GM12878 (cell line): ENCODE results near the gene TNFRSF14. TPM values are rescaled to one million over a fixed set of nuclear protein-coding genes. Genes with fewer than 3 reads are reported as not detected.

ENCODE experiments used
- ATAC-seq: fragments of 200-7000 bp; cut with Tn5 transposase; 3 replicates; pipeline ENCODE4 v1.9.1; 2020; ENCODE audit warnings: mild to moderate bottlenecking, moderate library complexity
- BruUV-seq: library from RNA; stranded (reverse); fragments of 400-500 nt; replicated peaks from 2 replicates; lab custom pipeline; 2021; lab: Mats Ljungman, UMichigan
- CTCF ChIA-PET: fragments of 300-600 bp; sonication (Branson Sonifier 250); formaldehyde crosslinking; extraction: SDS; loops from one replicate; lab custom pipeline; 2021; ENCODE audit warnings: inconsistent platforms; lab: Yijun Ruan, JAX
- POLR2A ChIA-PET: fragments of 350-600 bp; formaldehyde crosslinking; extraction: SDS; loops from one replicate; lab custom pipeline; 2021; ENCODE audit warnings: inconsistent platforms; lab: Charles Lee
- RAD21 ChIA-PET: fragments of 300-600 bp; sonication (Branson Sonifier 250); formaldehyde crosslinking; loops from one replicate; lab custom pipeline; 2023; ENCODE audit warnings: antibody characterized with exemption; ENCODE audit not compliant: unreplicated experiment; lab: Charles Lee
- SMC1A ChIA-PET: fragments of 300-600 bp; sonication (Branson Sonifier 250); formaldehyde crosslinking; loops from one replicate; lab custom pipeline; 2023; ENCODE audit not compliant: unreplicated experiment, uncharacterized antibody; lab: Charles Lee
- DNase-seq: peaks from one replicate; pipeline ENCODE4 v3.0.0-alpha.2; 2011; ENCODE audit warnings: low read depth, low spot score
- FAIRE-seq: peaks from 3 replicates; lab custom pipeline; 2011; peaks lifted over from hg19 to GRCh38; lab: Jason Lieb, UNC
- H2AFZ ChIP-seq: 2 replicates; pipeline ENCODE4 v1.6.0; 2011; ENCODE audit warnings: low read depth, low read length, control low read depth; ENCODE audit not compliant: control insufficient read depth
- H3K27ac ChIP-seq: 2 replicates; pipeline ENCODE4 v1.5.1; 2011; ENCODE audit warnings: control low read depth; ENCODE audit not compliant: control insufficient read depth, insufficient read depth
- H3K27me3 ChIP-seq, 2 experiments: replicated peaks in 1 of 2; 2 replicates each; pipeline versions ENCODE4 v1.6.0 to v1.6.1; 2011; ENCODE audit warnings: low read length in 1 of 2; ENCODE audit not compliant: control insufficient read depth in 2 of 2, insufficient read depth in 2 of 2
- H3K36me3 ChIP-seq, 2 experiments: 2 replicates each; pipeline ENCODE4 v1.5.1; 2011; ENCODE audit warnings: low read length in 1 of 2; ENCODE audit not compliant: control insufficient read depth in 2 of 2, insufficient read depth in 2 of 2
- H3K4me1 ChIP-seq: 2 replicates; pipeline ENCODE4 v1.6.1; 2011; ENCODE audit warnings: mild to moderate bottlenecking, low read length, moderate library complexity, mixed read lengths; ENCODE audit not compliant: control insufficient read depth, insufficient read depth
- H3K4me2 ChIP-seq: 2 replicates; pipeline ENCODE4 v1.6.0; 2011; ENCODE audit warnings: control low read depth; ENCODE audit not compliant: control insufficient read depth, insufficient read depth
- H3K4me3 ChIP-seq: fragments of 200-600 bp; sonication (generic); 2 replicates; pipeline ENCODE4 v1.5.1; 2016
- H3K79me2 ChIP-seq: 2 replicates; pipeline ENCODE4 v1.6.0; 2011; ENCODE audit warnings: low read length; ENCODE audit not compliant: control insufficient read depth, insufficient read depth
- H3K9ac ChIP-seq: 2 replicates; pipeline ENCODE4 v1.8.0; 2011; ENCODE audit warnings: low read length, control low read depth, mixed read lengths; ENCODE audit not compliant: control insufficient read depth, insufficient read depth
- H3K9me3 ChIP-seq: replicated peaks from 3 replicates; pipeline ENCODE4 v1.5.1; 2011; ENCODE audit warnings: mild to moderate bottlenecking, low read length; ENCODE audit not compliant: control insufficient read depth, insufficient read depth
- H4K20me1 ChIP-seq: 2 replicates; pipeline ENCODE4 v1.6.0; 2011; ENCODE audit not compliant: control insufficient read depth, insufficient read depth
- EGR1 ChIP-seq, 2 experiments: IDR thresholded peaks; 1 replicate in 1 of 2; 2 replicates in 1 of 2; pipeline ENCODE4 v1.6.1; 2011 to 2012; ENCODE audit warnings: low read depth in 2 of 2, low read length in 2 of 2, borderline replicate concordance in 1 of 2, mild to moderate bottlenecking in 1 of 2, moderate library complexity in 1 of 2
- FOS ChIP-seq: IDR thresholded peaks from 3 replicates; pipeline ENCODE4 v1.6.1; 2011; ENCODE audit warnings: borderline replicate concordance; ENCODE audit not compliant: insufficient read length; ENCODE audit errors: extremely low read depth
- NFIC ChIP-seq: IDR thresholded peaks from 2 replicates; pipeline ENCODE4 v1.6.1; 2012; ENCODE audit warnings: low read depth, mild to moderate bottlenecking, inconsistent platforms, low read length, moderate library complexity
- NFXL1 ChIP-seq: fragments of 450-650 bp; IDR thresholded peaks from 2 replicates; pipeline ENCODE4 v1.6.1; 2017; ENCODE audit warnings: antibody characterized with exemption, mild to moderate bottlenecking, borderline replicate concordance
- PML ChIP-seq: IDR thresholded peaks from 2 replicates; pipeline ENCODE4 v1.6.1; 2012; ENCODE audit warnings: low read length, inconsistent platforms
- SIN3A ChIP-seq: IDR thresholded peaks from 2 replicates; pipeline ENCODE4 v1.6.1; 2012; ENCODE audit warnings: low read depth, low read length, improper control_type of control experiment
- SMAD5 ChIP-seq: IDR thresholded peaks from 2 replicates; pipeline ENCODE4 v1.6.1; 2016; ENCODE audit warnings: antibody characterized with exemption, low read depth
- SPI1 ChIP-seq: IDR thresholded peaks from 2 replicates; pipeline ENCODE4 v1.6.1; 2011; ENCODE audit warnings: low read depth, mild to moderate bottlenecking, low read length, moderate library complexity, borderline replicate concordance; ENCODE audit not compliant: insufficient read depth
- STAT1 ChIP-seq: fragments of 450-650 bp; conservative IDR thresholded peaks from 2 replicates; pipeline ENCODE4 v1.6.1; 2014; ENCODE audit warnings: antibody characterized with exemption, mild to moderate bottlenecking
- ZBED1 ChIP-seq: IDR thresholded peaks from 2 replicates; pipeline ENCODE4 v1.6.1; 2016; ENCODE audit warnings: borderline replicate concordance
- ZNF217 ChIP-seq: fragments of 450-650 bp; IDR thresholded peaks from 2 replicates; pipeline ENCODE4 v1.6.1; 2017; ENCODE audit warnings: antibody characterized with exemption, mild to moderate bottlenecking
- ZSCAN29 ChIP-seq: fragments of 450-650 bp; IDR thresholded peaks from 2 replicates; pipeline ENCODE4 v1.6.1; 2017; ENCODE audit warnings: mild to moderate bottlenecking, moderate library complexity
- WGBS: methylation state at CpG from one replicate; pipeline ENCODE4 v1.1.6; 2016; ENCODE audit warnings: low lambda C conversion rate; ENCODE audit not compliant: insufficient replicate concordance, insufficient coverage; ENCODE audit errors: missing lambda C conversion rate; 5-methylcytosine and 5-hydroxymethylcytosine counted together
- in situ Hi-C: fragments of 300-500 bp; cut with MboI; formaldehyde crosslinking; loops from 9 replicates; pipeline ENCODE4 v1.14.3; 2018; ENCODE audit warnings: mixed read lengths
- intact Hi-C: fragments of 100-400 bp; cut with micrococcal nuclease; formaldehyde crosslinking; loops from one replicate; pipeline ENCODE4 v1.14.2; 2022; ENCODE audit not compliant: unreplicated experiment
- polyA plus RNA-seq, 11 experiments: library from polyadenylated mRNA; depleted of rRNA in 4 of 11; unstranded in 6 of 11; stranded (reverse) in 5 of 11; fragments of >200 nt; fragmentation: Nextera tagmentation in 4 of 11; fragmentation: Illumina TruSeq in 1 of 11; extraction: Ambion mirVana in 4 of 11; extraction: Trizol in 1 of 11; gene quantifications; 1 replicate in 1 of 11; 2 replicates in 10 of 11; pipeline versions ENCODE4 v1.2.1 to v1.2.3, GENCODE V29; 2011 to 2016; ENCODE audit warnings: inconsistent platforms in 2 of 11, missing spikeins in 2 of 11, low read depth in 1 of 11
- total RNA-seq, 4 experiments: library from RNA; depleted of rRNA in 3 of 4; stranded (reverse); fragments of >200 nt in 3 of 4; fragmentation: Illumina TruSeq in 1 of 4; extraction: Trizol in 1 of 4; gene quantifications; 2 replicates each; pipeline versions ENCODE4 v1.2.1 to v1.2.3, GENCODE V29; 2013 to 2021
- TF ChIP-seq, protein P1 (sequence below): fragments of 450-650 bp; IDR thresholded peaks from 2 replicates; pipeline ENCODE4 v1.6.1; 2018; ENCODE audit warnings: mild to moderate bottlenecking, low read depth, moderate library complexity; ENCODE audit not compliant: partially characterized antibody
- TF ChIP-seq, protein P2 (sequence below): IDR thresholded peaks from 2 replicates; pipeline ENCODE4 v1.6.1; 2011; ENCODE audit warnings: low read depth, mild to moderate bottlenecking, low read length, moderate library complexity, borderline replicate concordance; ENCODE audit errors: extremely low read depth
- TF ChIP-seq, protein P3 (sequence below): IDR thresholded peaks from 2 replicates; pipeline ENCODE4 v1.6.1; 2012; ENCODE audit warnings: low read depth, low read length, improper control_type of control experiment

Gene TNFRSF14
- total and polyA plus RNA-seq, 10 of the 15 experiments (the other 5 are each of a cell fraction or from before 2014, with no cell fraction given): 0.43 to 114 (median 41.5) TPM

DNA sequence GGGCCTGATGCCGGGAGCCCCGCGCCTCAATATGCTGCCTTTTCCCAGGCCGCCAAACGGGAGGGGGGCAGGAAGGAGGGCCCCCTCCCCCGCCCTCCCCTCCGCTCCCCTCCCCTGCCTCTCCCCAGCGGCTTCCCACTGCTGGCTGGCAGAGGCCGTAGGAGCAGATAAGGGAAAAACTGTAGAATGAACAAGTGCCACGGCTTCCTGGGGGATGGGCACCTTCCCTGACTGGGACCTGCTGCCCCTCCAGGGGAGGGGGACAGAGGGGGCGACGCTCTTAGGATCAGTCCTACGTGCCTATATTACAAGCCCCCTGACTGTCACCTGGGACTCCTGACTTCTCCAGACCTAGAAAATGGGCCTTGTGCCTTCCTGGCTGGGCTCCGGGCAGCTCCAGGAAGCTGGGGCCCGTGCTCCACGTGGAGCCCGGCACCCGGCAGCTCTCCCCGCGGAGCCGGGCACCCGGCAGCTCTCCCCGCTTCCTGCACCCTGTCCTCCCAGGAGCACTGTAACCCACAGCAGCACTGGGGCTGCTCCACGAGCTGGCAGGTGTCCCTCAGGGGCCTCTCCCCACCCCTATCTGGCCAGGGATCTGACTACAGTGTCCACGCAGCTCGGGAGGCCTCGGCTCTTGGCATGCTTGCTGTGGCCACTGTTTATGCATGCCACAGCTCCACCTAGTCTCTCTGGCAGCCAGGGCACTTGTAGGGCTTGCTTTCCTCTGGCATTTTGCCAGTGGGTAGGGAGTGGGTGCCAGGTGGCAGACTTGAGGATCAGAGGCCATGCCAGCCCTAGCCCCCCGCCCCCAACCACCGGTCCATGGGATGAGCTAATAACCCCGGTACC lies 25.4 kb upstream of the TNFRSF14 start (continued):
- TF ChIP-seq, protein P1, sequence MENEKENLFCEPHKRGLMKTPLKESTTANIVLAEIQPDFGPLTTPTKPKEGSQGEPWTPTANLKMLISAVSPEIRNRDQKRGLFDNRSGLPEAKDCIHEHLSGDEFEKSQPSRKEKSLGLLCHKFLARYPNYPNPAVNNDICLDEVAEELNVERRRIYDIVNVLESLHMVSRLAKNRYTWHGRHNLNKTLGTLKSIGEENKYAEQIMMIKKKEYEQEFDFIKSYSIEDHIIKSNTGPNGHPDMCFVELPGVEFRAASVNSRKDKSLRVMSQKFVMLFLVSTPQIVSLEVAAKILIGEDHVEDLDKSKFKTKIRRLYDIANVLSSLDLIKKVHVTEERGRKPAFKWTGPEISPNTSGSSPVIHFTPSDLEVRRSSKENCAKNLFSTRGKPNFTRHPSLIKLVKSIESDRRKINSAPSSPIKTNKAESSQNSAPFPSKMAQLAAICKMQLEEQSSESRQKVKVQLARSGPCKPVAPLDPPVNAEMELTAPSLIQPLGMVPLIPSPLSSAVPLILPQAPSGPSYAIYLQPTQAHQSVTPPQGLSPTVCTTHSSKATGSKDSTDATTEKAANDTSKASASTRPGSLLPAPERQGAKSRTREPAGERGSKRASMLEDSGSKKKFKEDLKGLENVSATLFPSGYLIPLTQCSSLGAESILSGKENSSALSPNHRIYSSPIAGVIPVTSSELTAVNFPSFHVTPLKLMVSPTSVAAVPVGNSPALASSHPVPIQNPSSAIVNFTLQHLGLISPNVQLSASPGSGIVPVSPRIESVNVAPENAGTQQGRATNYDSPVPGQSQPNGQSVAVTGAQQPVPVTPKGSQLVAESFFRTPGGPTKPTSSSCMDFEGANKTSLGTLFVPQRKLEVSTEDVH: no peak
- no peak for TF ChIP-seq SIN3A

DNA sequence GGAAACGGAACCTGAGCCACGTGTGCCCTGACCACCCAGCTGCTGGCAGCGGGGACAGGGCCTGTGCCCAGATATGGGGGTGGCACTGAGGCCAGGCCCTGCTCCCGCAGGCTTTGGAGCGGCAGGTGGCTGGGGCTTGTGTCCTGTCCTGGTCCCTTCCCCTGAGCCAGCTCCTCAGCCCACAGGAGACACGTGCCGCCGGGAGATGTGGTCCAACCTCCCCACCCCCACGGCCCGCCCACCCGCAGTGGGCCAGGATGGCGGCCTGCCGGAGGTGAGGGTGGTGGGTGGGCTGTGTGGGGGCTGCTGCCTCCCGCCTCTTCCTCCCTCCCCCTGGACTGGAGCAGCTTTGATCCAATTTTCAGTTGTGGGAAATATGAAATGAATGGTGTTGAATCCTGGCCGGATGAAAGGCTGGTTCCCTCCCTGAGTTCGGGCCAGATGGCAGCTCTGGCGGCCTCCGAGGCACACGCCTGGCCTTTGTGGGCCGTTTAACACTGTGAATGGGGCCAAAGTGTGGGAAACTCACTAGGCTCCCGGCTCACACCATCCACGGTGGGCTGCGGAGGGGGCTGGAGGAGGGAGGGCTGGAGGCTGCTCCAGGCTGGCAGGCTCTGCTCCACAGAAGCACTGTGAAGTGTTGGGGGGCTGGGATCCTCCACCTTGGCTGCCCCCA lies 23.5 kb upstream of the TNFRSF14 start:
- no peak overlapping the region for H3K27ac ChIP-seq
- no peaks in the 10 kb centered on the region for H3K9me3 ChIP-seq
- H3K27me3 ChIP-seq: peaks cover 6 to 19% of the 10 kb centered on the region in 2 experiments
- H3K36me3 ChIP-seq: no peaks in the 10 kb centered on the region
- FAIRE-seq (no peak), ATAC-seq (no peak), DNase-seq (no peak)
- no peaks in the 10 kb centered on the region for H3K79me2 ChIP-seq
- CTCF ChIA-PET: no interaction called here
- peaks cover 6% of the 10 kb centered on the region; the same call in 1 of the 2 replicates for H3K4me1 ChIP-seq
- in situ Hi-C loops: no loop called here
- SMC1A ChIA-PET: no interaction called here
- no peak overlapping the region for H3K4me3 ChIP-seq
- TF ChIP-seq PML (no peak), FOS (no peak), ZNF217 (no peak), SMAD5 (no peak), STAT1 (no peak), ZSCAN29 (no peak), ZBED1 (no peak), EGR1 (IDR thresholded peaks at IDR 0.05; ENCODE audit: borderline replicate concordance in 1 of 2, low read depth in 2 of 2, low read length in 2 of 2) (no peak), NFXL1 (no peak), SPI1 (no peak), NFIC (no peak)
- TF ChIP-seq, protein P2, sequence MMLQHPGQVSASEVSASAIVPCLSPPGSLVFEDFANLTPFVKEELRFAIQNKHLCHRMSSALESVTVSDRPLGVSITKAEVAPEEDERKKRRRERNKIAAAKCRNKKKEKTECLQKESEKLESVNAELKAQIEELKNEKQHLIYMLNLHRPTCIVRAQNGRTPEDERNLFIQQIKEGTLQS: no peak
- TF ChIP-seq, protein P3, sequence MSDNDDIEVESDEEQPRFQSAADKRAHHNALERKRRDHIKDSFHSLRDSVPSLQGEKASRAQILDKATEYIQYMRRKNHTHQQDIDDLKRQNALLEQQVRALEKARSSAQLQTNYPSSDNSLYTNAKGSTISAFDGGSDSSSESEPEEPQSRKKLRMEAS: no peak
- no peak overlapping the region for H3K4me2 ChIP-seq
- no peak overlapping the region for H2AFZ ChIP-seq
- POLR2A ChIA-PET: no interaction called here
- intact Hi-C loops: no loop called here
- no peak overlapping the region for H3K9ac ChIP-seq
- RAD21 ChIA-PET: no interaction called here
- BruUV-seq: no TSS peak
- no peaks in the 10 kb centered on the region for H4K20me1 ChIP-seq
- 54% methylated on average over 14 of the region's 23 CpGs for WGBS
